ENCODE results near the gene PLCH2. TPM values are rescaled to one million over a fixed set of nuclear protein-coding genes. Genes with fewer than 3 reads are reported as not detected.

Gene PLCH2
- total RNA-seq, 4 donors from 2014 or later, result not detected

DNA sequence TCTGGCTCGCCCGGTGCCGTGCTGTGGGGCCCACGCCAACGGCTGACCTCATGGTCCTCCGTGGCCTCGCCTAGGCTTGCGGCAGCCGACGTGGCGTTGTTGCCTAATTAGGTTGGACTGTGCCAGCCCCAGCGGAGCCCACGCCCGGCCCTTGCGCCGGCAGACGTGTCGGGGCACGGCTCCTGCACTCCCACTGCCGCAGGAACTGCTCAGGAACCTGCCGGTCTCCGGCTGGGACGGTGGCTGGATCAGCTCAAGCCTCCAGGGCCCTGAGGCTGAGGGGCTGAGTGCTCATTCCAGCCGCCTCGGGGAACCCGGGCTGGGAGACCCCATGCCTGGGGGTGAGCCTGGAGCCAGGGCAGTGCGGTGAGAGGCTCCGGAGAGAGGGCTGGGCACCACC is 47.6 kb upstream of the PLCH2 start:
- H3K4me1 ChIP-seq, result no peaks in the 10 kb centered on the region
- TF ChIP-seq POLR2A (IDR thresholded peaks at IDR 0.05), result no peak
- peaks cover 24 to 41% (median 33%) of the 10 kb centered on the region in 3 donors for H3K27me3 ChIP-seq
- in situ Hi-C loops (cut with MboI; ENCODE audit: low sequenced_read_pairs in 4 of 4) (no loop called here), intact Hi-C loops (cut with DNase I; ENCODE audit: low total_unique reads) (no loop called here)
- ATAC-seq (no peak), DNase-seq (no peak)
- no peak overlapping the region for H3K4me3 ChIP-seq
- no peaks in the 10 kb centered on the region for H3K36me3 ChIP-seq
- no peak overlapping the region for H3K27ac ChIP-seq
- H3K9me3 ChIP-seq, result no peaks in the 10 kb centered on the region

DNA sequence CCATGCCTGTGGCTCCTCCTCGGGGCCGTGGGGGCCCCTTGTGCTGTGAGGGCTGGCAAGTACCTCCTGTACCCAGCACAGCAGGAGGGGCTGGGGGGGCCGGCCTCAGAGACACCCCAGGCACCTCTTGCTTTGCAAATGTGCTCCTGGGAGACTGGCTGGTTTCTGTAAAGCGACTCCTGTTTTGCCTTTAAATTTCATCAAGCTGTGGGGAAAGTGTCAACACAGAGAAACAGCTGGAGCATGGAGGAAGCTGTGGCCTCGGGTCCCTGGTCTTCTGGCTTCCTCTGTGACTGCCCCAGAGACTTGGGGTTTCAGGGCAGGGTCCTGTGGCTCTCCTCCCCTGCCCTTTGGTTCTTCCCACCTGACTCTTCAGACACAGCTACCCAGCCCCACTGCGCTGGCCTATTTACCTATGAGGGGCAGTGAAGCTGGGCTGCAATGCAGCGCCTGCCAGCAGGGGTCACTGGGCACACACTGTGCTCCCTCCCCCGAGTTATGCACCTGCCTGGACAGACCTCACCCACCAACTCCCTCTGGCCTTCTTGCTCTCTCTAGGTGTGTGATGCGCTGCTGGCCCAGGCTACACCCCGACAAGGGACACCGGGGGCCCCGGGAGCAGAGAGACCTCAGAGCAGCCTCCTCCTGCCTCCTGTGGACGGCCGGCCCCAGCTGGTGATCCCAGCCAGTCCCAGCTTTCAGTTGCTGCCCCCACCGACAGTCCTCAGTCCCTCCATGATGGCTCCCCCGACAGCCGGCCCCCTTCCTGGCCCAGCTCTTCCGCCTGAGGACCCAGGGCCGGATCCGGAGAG is 46.1 kb upstream of the PLCH2 start:
- in situ Hi-C loops (cut with MboI; ENCODE audit: low sequenced_read_pairs in 4 of 4) (no loop called here), intact Hi-C loops (cut with DNase I; ENCODE audit: low total_unique reads) (no loop called here)
- Histone ChIP-seq H3K4me1 (no peaks in the 10 kb centered on the region), H3K9me3 (no peaks in the 10 kb centered on the region), H3K27ac (no peak overlapping the region), H3K27me3 (peaks cover 31 to 55% (median 34%) of the 10 kb centered on the region in 3 donors), H3K4me3 (no peak overlapping the region), H3K36me3 (no peaks in the 10 kb centered on the region)
- ATAC-seq (no peak), DNase-seq (no peak)
- TF ChIP-seq POLR2A (IDR thresholded peaks at IDR 0.05), result no peak
- TF ChIP-seq, protein P1, sequence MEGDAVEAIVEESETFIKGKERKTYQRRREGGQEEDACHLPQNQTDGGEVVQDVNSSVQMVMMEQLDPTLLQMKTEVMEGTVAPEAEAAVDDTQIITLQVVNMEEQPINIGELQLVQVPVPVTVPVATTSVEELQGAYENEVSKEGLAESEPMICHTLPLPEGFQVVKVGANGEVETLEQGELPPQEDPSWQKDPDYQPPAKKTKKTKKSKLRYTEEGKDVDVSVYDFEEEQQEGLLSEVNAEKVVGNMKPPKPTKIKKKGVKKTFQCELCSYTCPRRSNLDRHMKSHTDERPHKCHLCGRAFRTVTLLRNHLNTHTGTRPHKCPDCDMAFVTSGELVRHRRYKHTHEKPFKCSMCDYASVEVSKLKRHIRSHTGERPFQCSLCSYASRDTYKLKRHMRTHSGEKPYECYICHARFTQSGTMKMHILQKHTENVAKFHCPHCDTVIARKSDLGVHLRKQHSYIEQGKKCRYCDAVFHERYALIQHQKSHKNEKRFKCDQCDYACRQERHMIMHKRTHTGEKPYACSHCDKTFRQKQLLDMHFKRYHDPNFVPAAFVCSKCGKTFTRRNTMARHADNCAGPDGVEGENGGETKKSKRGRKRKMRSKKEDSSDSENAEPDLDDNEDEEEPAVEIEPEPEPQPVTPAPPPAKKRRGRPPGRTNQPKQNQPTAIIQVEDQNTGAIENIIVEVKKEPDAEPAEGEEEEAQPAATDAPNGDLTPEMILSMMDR (IDR thresholded peaks at IDR 0.05 in 4 of 5, conservative IDR thresholded peaks at IDR 0.05 in 1 of 5), result peak in 2 of 5 experiments; percentile 19 to 24

DNA sequence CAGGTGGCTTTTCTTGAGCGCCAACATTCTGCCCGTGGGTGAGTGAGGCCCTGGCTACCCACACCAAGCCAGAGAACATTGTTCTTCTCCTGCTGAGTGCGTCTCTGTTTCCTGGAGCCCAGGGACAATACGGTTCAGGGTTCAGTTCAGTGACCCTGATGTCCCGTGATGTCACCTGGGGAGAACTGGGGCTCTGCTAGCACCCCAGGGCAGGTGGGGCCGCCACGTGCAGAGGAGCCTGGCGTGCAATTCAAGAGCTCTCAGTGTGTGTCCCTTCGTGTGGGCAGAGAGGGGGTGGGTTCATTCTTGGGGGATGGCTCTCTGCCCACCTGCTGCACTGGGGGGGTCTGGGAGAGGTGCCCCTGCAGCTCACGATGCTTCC is 45.5 kb upstream of the PLCH2 start:
- no peak for DNase-seq
- no peak for ATAC-seq
- Histone ChIP-seq H3K27me3 (peaks cover 31 to 56% (median 34%) of the 10 kb centered on the region in 3 donors), H3K4me3 (no peak overlapping the region), H3K27ac (no peak overlapping the region), H3K36me3 (no peaks in the 10 kb centered on the region), H3K4me1 (no peaks in the 10 kb centered on the region), H3K9me3 (no peaks in the 10 kb centered on the region)
- in situ Hi-C loops (cut with MboI; ENCODE audit: low sequenced_read_pairs in 4 of 4) (no loop called here), intact Hi-C loops (cut with DNase I; ENCODE audit: low total_unique reads) (no loop called here)
- TF ChIP-seq, protein P1 (IDR thresholded peaks at IDR 0.05 in 4 of 5, conservative IDR thresholded peaks at IDR 0.05 in 1 of 5), result no peak
- no peak for TF ChIP-seq POLR2A (IDR thresholded peaks at IDR 0.05)

DNA sequence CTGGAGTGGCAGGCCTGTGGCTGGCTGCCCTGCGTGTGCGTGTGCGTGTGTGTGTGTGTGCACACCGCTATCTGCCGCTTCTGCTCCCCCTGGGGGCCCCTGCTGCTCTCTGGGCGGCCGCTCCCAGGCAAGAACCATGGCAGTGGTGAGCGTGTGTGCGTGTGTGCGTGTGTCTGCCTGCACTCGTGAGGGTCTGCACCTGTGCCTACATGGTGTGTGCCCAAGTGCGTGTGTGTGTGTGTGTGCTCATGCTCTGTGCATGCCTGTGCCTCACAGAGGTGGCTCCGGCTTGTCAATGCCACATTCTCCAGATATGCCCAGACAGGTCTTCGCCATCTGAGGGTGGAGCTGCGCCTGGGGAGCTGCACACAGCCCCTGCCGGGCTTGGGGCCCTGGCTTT is 45.0 kb upstream of the PLCH2 start:
- ATAC-seq (no peak), DNase-seq (no peak)
- Histone ChIP-seq H3K4me1 (no peaks in the 10 kb centered on the region), H3K27ac (no peak overlapping the region), H3K27me3 (peaks cover 31 to 56% (median 34%) of the 10 kb centered on the region in 3 donors), H3K4me3 (no peak overlapping the region), H3K9me3 (no peaks in the 10 kb centered on the region), H3K36me3 (no peaks in the 10 kb centered on the region)
- in situ Hi-C loops (cut with MboI; ENCODE audit: low sequenced_read_pairs in 4 of 4), result no loop called here
- intact Hi-C loops (cut with DNase I; ENCODE audit: low total_unique reads), result no loop called here
- TF ChIP-seq POLR2A (IDR thresholded peaks at IDR 0.05), result no peak
- TF ChIP-seq, protein P1 (IDR thresholded peaks at IDR 0.05 in 4 of 5, conservative IDR thresholded peaks at IDR 0.05 in 1 of 5), result no peak

DNA sequence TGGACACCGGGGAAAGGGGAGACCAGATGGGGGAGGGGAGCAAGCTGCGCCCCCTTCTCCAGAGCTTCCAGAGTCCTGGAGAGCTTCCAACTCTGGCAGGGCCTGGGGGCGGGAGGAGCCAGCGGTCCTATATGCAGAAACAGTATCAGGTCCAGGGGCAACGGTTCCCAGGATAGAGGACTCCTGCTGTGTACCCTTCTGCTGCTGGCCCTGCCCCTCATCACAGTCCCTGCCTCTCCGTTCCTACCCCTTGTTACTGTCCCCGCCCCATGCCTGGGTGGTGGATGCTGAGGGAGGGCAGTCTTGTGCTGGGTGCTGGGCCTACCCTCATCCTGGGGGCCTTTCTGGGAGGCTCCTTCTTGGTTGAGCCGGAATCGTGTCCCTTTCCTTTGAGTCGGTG is 44.6 kb upstream of the PLCH2 start:
- Histone ChIP-seq H3K9me3 (no peaks in the 10 kb centered on the region), H3K36me3 (no peaks in the 10 kb centered on the region), H3K27me3 (peaks cover 31 to 56% (median 34%) of the 10 kb centered on the region in 3 donors), H3K4me3 (no peak overlapping the region), H3K27ac (no peak overlapping the region), H3K4me1 (no peaks in the 10 kb centered on the region)
- TF ChIP-seq POLR2A (IDR thresholded peaks at IDR 0.05), result no peak
- TF ChIP-seq, protein P1 (IDR thresholded peaks at IDR 0.05 in 4 of 5, conservative IDR thresholded peaks at IDR 0.05 in 1 of 5), result no peak
- in situ Hi-C loops (cut with MboI; ENCODE audit: low sequenced_read_pairs in 4 of 4), result no loop called here
- intact Hi-C loops (cut with DNase I; ENCODE audit: low total_unique reads), result no loop called here
- ATAC-seq (no peak), DNase-seq (no peak)
